Endothelial cell of hepatic sinusoid (primary cell): ENCODE results near the gene ARHGEF4.

ENCODE experiments used
- in situ Hi-C: cut with HindIII; loops from 2 replicates; pipeline ENCODE4 v1.10.0; 2017; ENCODE audit warnings: low sequenced_read_pairs

The ARHGEF4 gene

DNA sequence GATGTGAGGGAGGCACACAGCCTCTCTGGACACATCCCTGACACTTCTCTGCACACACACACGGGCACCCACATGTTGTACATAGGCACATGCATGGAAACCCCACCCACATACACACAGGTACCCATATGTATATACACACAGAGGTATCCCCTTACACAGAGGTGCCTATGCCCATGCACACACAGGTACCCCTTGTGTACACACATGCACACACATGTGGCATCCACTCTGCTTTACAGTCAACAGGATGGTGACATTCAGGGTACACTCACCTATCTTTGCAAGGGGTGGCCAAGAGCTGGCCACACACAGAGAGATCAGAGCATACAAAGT is 197.0 kb downstream of the ARHGEF4 start:
- in situ Hi-C loops: no loop called here

DNA sequence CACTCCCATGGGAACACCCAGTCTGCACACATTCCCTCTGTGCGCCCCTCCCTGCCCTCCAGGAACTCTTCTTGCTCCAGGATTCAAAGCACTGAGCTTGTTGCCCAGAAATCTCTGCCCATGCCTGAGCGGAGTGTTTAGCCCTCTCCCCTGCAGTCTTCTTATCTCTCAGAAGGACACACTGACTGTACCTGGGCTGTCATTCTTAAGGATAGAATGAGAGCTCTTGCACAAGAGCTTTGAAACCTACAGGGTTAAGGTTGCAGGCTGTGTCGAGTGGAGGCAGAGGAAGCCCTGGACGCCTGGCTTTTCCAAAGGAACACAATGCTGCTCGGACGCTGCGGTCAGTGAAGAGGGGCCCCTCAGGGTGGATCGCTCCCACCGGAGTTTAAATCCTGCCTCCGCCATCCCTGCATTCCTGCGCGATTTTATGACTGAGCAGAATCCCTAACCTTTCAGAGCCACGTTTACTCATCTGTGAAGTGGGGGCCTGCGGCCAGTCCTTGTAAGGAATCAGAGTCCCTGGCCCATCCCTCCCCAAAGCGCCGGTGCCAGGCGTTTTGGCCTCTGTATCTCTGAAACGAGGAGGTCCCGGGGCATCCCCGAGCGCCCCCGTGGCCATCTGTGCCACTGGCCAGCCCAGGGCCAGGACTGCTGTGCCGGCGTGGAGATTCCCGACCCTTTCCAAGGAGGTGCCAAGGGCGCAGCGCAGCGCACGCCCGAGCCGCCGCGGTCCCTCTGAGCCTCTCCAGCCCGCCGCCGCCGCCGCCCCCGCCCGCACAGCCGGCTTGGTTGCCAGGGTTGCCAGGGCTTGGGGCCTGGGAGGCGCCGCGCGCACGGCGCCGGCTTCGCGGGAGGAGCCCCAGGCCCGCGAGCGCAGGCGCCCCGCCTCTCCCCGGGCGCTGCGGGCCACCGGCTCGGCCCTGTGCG is 197.7 kb downstream of the ARHGEF4 start:
- in situ Hi-C loops: no loop called here

DNA sequence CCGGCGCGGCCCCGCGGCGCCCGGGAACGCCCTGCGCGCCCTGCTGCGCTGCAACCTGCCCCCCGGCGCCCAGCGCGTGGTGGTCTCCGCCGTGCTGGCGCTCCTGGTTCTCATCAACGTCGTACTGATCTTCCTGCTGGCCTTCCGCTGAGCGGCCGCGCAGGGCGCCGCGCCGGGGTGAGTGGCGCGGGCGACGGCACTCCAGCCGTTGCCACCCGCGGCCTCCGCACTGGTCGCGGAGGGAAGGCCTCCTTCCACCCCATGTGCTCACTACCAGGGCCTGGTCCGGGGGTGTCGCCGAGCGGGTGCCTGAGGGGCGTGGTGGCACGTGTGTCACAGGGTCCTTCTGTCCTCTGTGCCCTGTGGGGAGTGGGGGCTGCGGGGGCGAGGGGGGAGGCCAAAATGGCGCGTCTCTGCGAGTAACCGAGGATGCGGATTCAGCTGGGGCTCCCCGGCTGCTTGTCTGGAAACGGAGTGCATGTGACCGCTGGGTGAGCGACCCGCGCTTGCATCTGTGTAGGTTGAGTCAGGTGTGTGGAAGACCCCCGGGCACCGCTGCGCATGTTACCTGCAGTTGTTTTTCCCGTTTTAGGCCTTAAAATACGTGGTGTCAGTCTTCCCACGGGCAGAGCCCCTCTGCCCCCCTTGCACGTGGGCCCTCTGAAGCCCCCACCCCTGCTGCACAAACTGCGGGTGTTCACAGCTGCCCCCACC is 198.6 kb downstream of the ARHGEF4 start:
- in situ Hi-C loops: no loop called here

DNA sequence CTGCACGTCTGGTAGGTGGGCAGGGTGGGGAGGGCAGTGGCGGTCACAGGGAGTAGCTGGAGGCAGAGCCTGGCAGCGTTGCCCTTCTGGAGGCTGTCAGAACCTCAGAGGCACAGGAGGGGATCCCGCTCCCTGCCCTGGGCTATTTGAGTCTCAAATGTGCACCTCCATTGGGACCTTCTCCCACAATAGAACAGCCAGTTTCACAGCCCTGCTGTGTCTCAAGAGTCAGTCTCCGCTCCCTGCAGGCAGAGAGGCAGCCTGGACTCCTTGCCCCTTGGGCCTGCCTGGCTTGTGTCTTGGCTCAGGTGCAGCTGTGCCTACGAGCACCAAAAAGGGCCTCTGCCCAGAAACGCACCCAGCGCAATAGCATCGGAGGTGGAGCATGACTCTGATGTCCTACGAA is 199.1 kb downstream of the ARHGEF4 start:
- in situ Hi-C loops: no loop called here

DNA sequence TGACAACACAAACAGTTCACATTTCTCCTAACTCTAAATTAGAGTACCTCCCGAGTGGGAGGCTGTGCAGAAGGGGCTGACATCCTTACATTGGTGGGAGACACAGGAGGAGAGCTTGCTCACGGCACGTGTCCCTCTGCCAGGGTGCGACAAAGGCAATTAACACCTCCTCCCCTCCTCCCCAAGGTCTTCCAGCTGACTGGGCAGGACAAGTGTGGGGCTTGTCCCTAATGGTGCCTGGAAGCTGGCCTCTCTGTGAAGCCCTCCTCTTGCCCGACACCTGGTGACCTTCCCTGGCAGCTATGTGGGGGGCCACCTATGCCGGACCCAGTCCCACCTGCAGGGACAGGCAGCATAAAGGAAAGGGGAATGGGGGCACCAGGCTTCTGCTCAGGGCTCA is 199.6 kb downstream of the ARHGEF4 start:
- in situ Hi-C loops: no loop called here

DNA sequence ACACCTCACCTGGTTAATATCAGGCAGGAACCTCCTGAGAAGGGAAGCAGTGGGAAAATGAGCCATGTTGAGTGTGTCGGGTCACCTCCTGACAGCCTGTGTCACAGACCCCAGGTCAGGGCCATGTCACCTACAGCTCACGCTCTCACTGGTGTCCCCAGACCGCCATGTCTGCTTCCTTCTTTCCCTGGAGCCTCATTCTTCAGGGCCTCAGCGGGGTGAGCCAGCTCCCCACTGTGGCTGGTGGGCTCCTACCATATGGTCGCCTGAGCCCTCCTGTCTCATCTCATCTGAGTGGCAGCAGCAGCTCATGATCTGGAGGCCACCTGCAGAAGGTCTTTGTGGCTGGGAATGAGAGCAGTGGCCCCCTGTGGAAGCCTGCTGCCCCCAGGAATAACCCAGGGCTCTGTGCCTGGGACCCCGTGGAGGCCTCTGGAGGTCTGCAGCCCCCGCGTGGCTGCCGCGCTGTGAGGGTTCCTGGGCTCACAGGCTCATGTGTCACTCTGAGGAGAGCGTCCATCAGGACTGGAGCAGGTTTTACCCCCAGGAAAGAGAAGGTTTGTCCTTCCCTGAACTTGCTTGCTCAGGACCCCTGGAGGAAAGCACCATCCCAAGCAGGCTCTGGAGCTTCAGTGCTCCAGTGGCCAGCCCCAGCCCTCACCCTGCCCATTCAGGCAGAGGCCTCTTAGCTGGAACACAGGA is 200.1 kb downstream of the ARHGEF4 start:
- in situ Hi-C loops: no loop called here

DNA sequence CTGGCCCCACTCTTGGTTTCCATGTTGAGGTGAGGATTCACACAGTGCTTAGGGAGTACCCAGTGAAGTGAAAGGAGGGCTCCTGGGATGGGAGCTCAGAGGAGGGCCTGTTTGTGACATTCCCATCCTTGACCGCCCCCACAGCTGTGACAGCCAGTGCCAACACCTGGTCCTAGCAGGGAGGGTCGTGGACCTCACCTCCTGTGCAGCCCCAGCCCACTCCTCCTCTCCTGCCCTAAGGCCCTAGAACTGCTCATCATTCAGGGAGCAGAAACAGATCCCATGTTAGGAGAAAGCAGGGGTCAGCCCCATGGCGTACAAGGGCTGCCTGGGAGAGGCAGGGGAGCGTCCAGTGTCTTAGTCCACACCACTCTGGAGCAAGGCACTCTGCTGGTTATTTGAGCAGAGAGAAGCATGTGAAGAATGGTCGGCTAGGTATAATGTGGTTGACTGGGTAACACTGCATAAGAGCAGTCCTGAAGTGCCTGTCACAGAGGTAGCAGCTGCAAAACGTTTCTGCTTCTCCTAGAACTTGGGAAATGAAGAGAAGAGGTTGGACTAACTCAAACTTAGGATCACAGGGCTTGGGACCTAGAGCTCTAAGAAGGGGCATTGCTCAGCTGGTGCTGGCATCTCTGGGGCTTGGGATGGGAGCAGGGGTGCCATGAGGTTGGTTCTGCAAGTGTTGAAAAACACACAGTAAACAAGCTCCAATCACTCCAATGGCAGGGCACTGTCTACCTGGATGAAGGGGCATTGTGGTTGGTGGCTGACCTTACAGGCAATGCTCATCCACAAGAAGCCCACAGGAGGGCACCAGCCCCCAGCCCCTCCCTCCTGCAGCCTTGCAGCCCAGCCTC is 200.9 kb downstream of the ARHGEF4 start:
- in situ Hi-C loops: no loop called here

DNA sequence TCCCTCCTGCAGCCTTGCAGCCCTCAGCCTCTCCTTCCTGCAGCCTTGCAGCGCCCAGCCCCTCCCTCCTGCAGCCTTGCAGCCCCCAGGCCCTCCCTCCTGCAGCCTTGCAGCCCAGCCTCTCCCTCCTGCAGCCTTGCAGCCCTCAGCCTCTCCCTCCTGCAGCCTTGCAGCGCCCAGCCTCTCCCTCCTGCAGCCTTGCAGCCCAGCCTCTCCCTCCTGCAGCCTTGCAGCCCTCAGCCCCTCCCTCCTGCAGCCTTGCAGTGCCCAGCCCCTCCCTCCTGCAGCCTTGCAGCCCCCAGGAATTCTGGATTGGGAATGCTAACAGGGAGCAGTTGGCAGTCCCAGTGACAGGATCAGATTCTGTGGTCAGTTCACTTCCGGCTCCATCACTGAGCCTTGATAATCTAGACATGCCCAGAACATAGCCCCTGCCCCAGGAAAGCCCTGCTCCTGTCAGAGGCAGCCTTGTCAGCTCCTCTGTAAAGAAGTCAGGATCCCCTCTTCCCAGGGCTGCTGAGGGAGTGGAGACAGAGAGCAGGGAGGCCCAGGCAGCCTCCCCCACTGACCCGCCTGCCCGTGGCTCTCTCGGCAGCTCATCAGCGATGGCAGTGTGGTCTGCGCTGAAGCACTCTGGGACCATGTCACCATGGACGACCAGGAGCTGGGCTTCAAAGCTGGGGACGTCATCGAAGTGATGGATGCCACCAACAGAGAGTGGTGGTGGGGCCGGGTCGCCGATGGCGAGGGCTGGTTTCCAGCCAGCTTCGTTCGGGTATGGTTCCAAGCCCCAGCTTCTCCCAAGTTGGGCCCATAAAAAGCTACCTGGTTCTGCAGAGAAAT is 201.8 kb downstream of the ARHGEF4 start:
- in situ Hi-C loops: no loop called here

DNA sequence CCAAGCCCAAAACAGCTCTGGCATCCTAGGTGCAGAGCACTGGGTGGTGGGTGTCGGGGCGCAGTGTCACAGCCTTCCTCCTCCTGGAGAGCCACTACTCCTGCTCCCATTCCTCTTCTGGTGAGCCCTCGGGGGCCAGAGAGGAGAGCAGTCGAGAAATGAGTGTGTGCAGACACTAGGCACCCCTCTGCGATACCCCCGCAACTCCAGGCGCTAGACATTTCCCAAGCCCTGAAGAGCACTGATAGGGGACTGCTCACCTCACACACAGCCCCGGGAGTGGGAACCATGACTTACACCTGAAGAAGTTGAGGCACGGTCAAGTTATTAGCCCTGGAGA is 202.4 kb downstream of the ARHGEF4 start:
- in situ Hi-C loops: no loop called here

DNA sequence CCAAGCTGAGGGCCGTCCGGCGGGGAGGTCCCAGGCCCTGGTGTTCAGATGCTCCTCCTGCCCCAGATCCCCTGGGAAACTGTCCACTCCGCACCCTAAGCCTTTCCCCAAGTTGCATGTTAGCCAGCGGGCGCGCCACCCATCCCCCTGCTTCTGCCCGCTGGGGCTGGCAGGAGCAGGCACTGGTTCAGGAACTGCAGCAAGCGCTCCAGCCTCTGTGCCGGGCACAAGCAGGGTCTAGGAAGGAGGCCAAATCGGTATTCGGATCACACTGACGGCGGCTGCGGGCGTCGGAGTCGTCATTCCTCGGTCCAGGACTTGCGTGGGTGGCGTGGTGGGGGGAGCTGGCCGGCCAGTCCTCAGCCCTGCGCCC is 202.8 kb downstream of the ARHGEF4 start:
- in situ Hi-C loops: no loop called here

DNA sequence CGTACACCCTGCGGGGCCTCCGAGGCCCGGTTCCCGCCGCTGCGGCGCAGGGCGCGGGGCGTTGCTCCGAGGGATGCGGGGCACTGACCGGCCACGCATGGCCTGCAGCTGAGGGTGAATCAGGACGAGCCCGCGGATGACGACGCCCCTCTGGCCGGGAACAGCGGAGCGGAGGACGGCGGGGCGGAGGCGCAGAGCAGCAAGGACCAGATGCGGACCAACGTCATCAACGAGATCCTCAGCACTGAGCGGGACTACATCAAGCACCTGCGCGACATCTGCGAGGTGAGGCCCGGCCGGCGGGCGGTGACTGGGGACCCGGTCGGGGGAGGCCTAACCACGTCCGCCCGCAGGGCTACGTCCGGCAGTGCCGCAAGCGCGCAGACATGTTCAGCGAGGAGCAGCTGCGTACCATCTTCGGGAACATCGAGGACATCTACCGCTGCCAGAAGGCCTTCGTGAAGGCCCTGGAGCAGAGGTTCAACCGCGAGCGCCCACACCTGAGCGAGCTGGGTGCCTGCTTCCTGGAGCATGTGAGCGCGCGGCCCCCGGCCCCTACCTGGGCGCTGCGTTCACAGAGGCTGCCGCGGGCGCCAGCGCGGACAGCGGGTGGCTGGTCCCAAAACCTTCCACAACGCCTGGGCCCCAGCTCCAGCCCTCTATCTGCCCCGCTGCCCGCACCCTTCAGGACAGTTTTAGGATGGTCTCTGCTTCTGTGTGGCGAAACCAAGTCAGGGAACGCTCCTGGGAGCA is 203.4 kb downstream of the ARHGEF4 start:
- in situ Hi-C loops: no loop called here

DNA sequence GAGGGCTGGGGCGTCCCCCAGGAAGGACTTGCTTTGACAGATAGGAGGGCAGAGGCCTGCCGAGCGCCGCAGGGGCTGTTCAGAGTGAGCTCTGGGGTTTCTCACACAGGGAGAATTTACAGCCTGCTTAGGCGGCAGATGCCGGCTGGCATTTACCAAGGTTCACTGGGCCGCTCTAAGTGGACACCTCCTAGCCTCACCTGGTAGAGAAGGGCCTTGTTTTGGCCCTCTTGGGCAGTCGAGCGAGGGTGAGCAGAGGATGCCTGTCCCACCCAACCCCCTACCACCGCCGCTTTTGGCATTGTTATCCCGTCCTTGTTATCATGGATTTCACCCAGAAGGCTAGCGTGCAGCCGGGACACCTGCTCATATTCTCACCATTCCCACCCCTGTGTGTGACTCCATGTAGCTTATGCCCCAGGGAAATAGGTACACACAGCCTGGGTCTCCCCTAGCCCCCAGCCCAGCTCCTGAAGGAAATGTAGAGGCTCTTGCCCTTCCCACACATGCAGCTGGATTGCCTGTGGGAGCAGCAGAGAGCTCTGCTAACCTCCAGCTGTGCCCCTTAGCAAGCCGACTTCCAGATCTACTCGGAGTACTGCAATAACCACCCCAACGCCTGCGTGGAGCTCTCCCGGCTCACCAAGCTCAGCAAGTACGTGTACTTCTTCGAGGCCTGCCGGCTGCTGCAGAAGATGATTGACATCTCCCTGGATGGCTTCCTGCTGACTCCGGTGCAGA is 204.1 kb downstream of the ARHGEF4 start:
- in situ Hi-C loops: no loop called here

DNA sequence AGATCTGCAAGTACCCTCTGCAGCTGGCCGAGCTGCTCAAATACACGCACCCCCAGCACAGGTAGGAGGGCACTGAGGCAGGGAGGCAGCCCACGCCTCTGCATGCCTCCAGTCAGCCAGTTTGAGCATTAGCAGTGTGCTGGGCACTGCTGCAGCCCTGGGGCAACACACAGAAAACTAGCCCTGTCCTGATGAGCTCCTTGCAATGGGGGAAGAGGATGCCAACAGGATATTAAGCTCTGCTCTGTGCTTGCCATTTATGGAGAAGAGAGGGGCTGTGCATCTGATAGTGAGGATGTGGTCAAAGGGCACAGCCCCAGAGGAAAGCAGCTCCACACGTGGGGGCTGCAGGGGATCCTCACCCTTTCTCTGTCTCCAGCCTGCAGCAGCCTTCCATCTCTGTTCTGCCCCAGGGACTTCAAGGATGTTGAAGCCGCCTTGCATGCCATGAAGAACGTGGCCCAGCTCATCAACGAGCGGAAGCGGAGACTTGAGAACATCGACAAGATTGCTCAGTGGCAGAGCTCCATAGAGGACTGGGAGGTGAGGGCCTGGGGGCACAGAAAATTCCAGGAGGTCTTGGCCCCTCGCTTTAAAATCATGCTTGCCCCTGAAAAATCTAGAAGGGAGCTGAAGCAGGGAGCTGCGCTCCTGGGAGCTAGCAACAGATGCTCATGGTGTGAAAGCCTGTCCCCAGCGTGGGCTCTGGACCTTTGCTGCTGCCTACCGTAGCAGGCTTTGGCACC is 204.9 kb downstream of the ARHGEF4 start:
- in situ Hi-C loops: no loop called here

DNA sequence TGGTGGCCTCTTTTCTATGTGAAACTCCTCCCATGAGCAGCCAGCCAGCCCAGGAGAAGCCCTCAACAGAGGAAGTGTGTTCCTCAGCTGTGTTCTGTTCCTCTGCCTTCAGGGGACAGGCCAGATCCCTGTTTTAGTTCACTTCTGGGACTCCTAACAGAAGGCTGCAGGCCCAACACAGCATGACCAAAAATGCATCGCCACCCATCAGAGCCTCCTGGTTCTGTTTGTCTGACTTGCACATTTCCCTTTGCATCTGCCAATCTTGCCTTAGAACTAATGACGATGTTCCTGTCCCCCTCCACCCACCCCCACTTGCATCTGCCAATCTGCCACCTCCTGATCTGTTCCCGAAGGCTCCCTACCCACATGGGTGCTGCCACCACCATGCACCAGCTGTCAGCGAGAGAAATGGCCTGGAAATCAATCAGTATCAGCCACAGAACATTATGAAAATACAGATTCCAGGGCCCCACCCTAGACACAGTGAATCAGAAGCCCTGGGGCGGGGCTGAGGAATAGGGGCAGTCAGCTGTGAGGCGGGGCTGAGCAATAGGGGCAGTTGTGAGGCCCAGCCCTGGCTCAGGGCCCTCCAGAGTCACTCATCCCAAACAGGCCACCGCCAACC is 205.5 kb downstream of the ARHGEF4 start:
- in situ Hi-C loops: no loop called here

DNA sequence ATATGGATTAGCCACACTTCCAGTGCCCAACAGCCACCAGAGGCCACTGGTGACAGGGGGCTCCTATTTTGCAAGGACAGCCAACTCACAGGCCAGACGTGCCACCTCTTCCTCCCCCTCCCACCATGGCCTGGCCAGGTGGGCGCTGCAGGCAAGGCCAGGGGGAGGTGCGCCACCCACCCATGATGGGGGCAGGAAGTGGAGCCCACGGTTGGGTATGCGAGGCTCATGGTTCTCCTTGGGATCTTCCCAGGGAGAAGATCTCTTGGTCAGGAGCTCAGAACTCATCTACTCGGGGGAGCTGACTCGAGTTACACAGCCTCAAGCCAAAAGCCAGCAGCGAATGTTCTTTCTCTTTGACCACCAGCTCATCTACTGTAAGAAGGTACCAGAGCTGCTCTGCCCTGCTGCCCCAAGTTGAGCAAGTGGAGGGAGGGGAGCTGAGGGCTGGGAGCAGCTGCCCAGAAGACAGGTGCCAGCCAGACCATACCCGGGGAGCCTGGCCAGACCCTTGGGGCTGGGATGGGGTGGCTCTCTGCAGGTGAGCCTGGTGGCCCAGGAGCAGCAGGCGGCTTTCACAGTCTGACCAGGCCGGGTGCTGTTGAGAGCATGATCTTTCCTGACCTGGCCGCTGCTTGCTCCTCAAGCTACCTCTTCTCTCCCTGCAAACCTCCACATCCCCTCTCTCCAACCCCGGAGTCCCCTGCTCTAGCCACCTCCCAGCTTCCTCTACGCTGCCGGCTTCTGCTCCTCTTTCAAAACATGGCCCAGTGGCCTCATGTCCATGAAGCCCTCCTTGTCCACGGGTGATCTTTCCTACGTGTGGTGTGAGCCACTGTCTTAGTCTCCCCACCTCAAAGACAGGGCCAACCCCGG is 206.7 kb downstream of the ARHGEF4 start:
- in situ Hi-C loops: no loop called here

DNA sequence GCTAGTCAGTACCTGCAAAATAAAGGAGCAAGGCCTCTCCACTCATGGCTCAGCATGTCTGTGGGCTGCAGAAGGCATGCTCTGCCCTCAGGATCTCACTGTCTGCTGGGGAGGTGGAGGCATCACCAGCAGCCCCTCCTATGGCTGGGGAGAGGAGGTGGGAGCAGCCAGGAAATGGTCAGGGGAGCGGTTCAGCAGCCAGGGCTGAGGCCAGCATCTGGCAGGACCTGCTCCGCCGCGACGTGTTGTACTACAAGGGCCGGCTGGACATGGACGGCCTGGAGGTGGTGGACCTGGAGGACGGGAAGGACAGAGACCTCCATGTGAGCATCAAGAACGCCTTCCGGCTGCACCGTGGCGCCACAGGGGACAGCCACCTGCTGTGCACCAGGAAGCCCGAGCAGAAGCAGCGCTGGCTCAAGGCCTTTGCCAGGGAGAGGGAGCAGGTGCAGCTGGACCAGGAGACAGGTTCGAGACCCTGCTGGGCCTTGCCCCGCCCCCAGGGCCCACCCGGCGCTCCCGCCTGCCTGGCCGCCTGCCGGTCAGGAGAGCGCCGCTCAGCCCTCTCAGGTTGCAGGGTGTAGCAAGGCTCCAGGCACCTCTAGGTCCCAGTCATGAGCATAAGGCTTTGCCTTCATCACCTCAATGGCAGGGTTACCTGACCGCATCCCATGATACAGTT is 207.5 kb downstream of the ARHGEF4 start:
- in situ Hi-C loops: no loop called here
